ENCODE data around the gene NAA35.

Gene NAA35

GRCh38 chr9:85964526-85964925 lies 23.6 kb downstream of the NAA35 start:
- no peak for ATAC-seq
- TF ChIP-seq ZFP3 (CRISPR knock-in tag; IDR thresholded peaks at IDR 0.05): no peak
- no peak for TF ChIP-seq PPARA (CRISPR knock-in tag; IDR thresholded peaks at IDR 0.05; ENCODE audit: borderline replicate concordance)
- no peak for TF ChIP-seq TCF4 (CRISPR knock-in tag; IDR thresholded peaks at IDR 0.05; ENCODE audit: borderline replicate concordance)
- no peak for TF ChIP-seq ZNF565 (CRISPR knock-in tag; conservative IDR thresholded peaks at IDR 0.05; ENCODE audit: low read depth)
- no peak for TF ChIP-seq ISL1 (CRISPR knock-in tag; IDR thresholded peaks at IDR 0.05)
- TF ChIP-seq, protein P1, sequence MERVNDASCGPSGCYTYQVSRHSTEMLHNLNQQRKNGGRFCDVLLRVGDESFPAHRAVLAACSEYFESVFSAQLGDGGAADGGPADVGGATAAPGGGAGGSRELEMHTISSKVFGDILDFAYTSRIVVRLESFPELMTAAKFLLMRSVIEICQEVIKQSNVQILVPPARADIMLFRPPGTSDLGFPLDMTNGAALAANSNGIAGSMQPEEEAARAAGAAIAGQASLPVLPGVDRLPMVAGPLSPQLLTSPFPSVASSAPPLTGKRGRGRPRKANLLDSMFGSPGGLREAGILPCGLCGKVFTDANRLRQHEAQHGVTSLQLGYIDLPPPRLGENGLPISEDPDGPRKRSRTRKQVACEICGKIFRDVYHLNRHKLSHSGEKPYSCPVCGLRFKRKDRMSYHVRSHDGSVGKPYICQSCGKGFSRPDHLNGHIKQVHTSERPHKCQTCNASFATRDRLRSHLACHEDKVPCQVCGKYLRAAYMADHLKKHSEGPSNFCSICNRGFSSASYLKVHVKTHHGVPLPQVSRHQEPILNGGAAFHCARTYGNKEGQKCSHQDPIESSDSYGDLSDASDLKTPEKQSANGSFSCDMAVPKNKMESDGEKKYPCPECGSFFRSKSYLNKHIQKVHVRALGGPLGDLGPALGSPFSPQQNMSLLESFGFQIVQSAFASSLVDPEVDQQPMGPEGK (CRISPR knock-in tag; IDR thresholded peaks at IDR 0.05; ENCODE audit: borderline replicate concordance): no peak

- no peak for TF ChIP-seq SNAI2 (CRISPR knock-in tag; IDR thresholded peaks at IDR 0.05)
- no peak for TF ChIP-seq ARNTL (CRISPR knock-in tag; IDR thresholded peaks at IDR 0.05; ENCODE audit: borderline replicate concordance, low read depth)
- no peak for TF ChIP-seq OSR1 (CRISPR knock-in tag; IDR thresholded peaks at IDR 0.05)
- no peak for TF ChIP-seq ZNF565 (CRISPR knock-in tag; conservative IDR thresholded peaks at IDR 0.05; ENCODE audit: low read depth)
- no peak for TF ChIP-seq BACH2 (CRISPR knock-in tag; IDR thresholded peaks at IDR 0.05; ENCODE audit: borderline replicate concordance)
- TF ChIP-seq ZFP30 (CRISPR knock-in tag; IDR thresholded peaks at IDR 0.05): no peak
- no peak for TF ChIP-seq CSDC2 (CRISPR knock-in tag; IDR thresholded peaks at IDR 0.05)
- TF ChIP-seq ZNF8 (CRISPR knock-in tag; IDR thresholded peaks at IDR 0.05): no peak
- TF ChIP-seq RARB (CRISPR knock-in tag; IDR thresholded peaks at IDR 0.05): no peak
- TF ChIP-seq ZFP3 (CRISPR knock-in tag; IDR thresholded peaks at IDR 0.05): no peak
- TF ChIP-seq, protein P2, sequence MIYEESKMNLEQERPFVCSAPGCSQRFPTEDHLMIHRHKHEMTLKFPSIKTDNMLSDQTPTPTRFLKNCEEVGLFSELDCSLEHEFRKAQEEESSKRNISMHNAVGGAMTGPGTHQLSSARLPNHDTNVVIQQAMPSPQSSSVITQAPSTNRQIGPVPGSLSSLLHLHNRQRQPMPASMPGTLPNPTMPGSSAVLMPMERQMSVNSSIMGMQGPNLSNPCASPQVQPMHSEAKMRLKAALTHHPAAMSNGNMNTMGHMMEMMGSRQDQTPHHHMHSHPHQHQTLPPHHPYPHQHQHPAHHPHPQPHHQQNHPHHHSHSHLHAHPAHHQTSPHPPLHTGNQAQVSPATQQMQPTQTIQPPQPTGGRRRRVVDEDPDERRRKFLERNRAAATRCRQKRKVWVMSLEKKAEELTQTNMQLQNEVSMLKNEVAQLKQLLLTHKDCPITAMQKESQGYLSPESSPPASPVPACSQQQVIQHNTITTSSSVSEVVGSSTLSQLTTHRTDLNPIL (CRISPR knock-in tag; IDR thresholded peaks at IDR 0.05; ENCODE audit: low read depth): no peak
- no peak for TF ChIP-seq ZC3H10 (CRISPR knock-in tag; IDR thresholded peaks at IDR 0.05)
- TF ChIP-seq, protein P3, sequence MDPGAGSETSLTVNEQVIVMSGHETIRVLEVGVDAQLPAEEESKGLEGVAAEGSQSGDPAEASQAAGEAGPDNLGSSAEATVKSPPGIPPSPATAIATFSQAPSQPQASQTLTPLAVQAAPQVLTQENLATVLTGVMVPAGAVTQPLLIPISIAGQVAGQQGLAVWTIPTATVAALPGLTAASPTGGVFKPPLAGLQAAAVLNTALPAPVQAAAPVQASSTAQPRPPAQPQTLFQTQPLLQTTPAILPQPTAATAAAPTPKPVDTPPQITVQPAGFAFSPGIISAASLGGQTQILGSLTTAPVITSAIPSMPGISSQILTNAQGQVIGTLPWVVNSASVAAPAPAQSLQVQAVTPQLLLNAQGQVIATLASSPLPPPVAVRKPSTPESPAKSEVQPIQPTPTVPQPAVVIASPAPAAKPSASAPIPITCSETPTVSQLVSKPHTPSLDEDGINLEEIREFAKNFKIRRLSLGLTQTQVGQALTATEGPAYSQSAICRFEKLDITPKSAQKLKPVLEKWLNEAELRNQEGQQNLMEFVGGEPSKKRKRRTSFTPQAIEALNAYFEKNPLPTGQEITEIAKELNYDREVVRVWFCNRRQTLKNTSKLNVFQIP (CRISPR knock-in tag; IDR thresholded peaks at IDR 0.05; ENCODE audit: borderline replicate concordance, low read depth): no peak
- no peak for TF ChIP-seq TCF4 (CRISPR knock-in tag; IDR thresholded peaks at IDR 0.05; ENCODE audit: borderline replicate concordance)
- TF ChIP-seq, protein P4, sequence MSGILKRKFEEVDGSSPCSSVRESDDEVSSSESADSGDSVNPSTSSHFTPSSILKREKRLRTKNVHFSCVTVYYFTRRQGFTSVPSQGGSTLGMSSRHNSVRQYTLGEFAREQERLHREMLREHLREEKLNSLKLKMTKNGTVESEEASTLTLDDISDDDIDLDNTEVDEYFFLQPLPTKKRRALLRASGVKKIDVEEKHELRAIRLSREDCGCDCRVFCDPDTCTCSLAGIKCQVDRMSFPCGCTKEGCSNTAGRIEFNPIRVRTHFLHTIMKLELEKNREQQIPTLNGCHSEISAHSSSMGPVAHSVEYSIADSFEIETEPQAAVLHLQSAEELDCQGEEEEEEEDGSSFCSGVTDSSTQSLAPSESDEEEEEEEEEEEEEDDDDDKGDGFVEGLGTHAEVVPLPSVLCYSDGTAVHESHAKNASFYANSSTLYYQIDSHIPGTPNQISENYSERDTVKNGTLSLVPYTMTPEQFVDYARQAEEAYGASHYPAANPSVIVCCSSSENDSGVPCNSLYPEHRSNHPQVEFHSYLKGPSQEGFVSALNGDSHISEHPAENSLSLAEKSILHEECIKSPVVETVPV (CRISPR knock-in tag; IDR thresholded peaks at IDR 0.05): no peak
- TF ChIP-seq ISL1 (CRISPR knock-in tag; IDR thresholded peaks at IDR 0.05): no peak
- no peak for ATAC-seq
Measured at GRCh38 chr9:85964949-85965348, 24.0 kb downstream of the NAA35 start.

GRCh38 chr9:85969727-85970126 lies 28.8 kb downstream of the NAA35 start:
- no peak for ATAC-seq
- TF ChIP-seq, protein P2 (CRISPR knock-in tag; IDR thresholded peaks at IDR 0.05; ENCODE audit: low read depth): no peak
- TF ChIP-seq ZC3H10 (CRISPR knock-in tag; IDR thresholded peaks at IDR 0.05): no peak

- ATAC-seq: no peak
- TF ChIP-seq RARB (CRISPR knock-in tag; IDR thresholded peaks at IDR 0.05) (no peak), OSR1 (CRISPR knock-in tag; IDR thresholded peaks at IDR 0.05) (no peak), ESRRG (CRISPR knock-in tag; IDR thresholded peaks at IDR 0.05) (no peak), PPARA (CRISPR knock-in tag; IDR thresholded peaks at IDR 0.05; ENCODE audit: borderline replicate concordance) (no peak), BACH2 (CRISPR knock-in tag; IDR thresholded peaks at IDR 0.05; ENCODE audit: borderline replicate concordance) (no peak), CSDC2 (CRISPR knock-in tag; IDR thresholded peaks at IDR 0.05) (no peak), TCF4 (CRISPR knock-in tag; IDR thresholded peaks at IDR 0.05; ENCODE audit: borderline replicate concordance) (no peak), GLIS3 (CRISPR knock-in tag; IDR thresholded peaks at IDR 0.05) (no peak), ZNF8 (CRISPR knock-in tag; IDR thresholded peaks at IDR 0.05) (no peak), ARNTL (CRISPR knock-in tag; IDR thresholded peaks at IDR 0.05; ENCODE audit: borderline replicate concordance, low read depth) (no peak), TOX (CRISPR knock-in tag; IDR thresholded peaks at IDR 0.05; ENCODE audit: borderline replicate concordance) (no peak), ZNF70 (CRISPR knock-in tag; IDR thresholded peaks at IDR 0.05) (no peak), ZNF565 (CRISPR knock-in tag; conservative IDR thresholded peaks at IDR 0.05; ENCODE audit: low read depth) (no peak), ZFP30 (CRISPR knock-in tag; IDR thresholded peaks at IDR 0.05) (no peak)
- TF ChIP-seq, protein P3 (CRISPR knock-in tag; IDR thresholded peaks at IDR 0.05; ENCODE audit: borderline replicate concordance, low read depth): no peak
- TF ChIP-seq, protein P2 (CRISPR knock-in tag; IDR thresholded peaks at IDR 0.05; ENCODE audit: low read depth): no peak
Measured at GRCh38 chr9:85971731-85972130, 30.8 kb downstream of the NAA35 start.
